HG03108 (cell line): ENCODE data around the gene UBL4B.
"Not testable (repeated sequence)": the region's sequence is repeated elsewhere in the genome, so short reads cannot be mapped to it uniquely, and the experiment has no call there.

Experiments
- ATAC-seq: cut with Tn5 transposase; IDR thresholded peaks from one replicate; pipeline ENCODE4 v1.9.1; 2021; ENCODE audit warnings: moderate library complexity; ENCODE audit not compliant: unreplicated experiment

UBL4B gene

DNA sequence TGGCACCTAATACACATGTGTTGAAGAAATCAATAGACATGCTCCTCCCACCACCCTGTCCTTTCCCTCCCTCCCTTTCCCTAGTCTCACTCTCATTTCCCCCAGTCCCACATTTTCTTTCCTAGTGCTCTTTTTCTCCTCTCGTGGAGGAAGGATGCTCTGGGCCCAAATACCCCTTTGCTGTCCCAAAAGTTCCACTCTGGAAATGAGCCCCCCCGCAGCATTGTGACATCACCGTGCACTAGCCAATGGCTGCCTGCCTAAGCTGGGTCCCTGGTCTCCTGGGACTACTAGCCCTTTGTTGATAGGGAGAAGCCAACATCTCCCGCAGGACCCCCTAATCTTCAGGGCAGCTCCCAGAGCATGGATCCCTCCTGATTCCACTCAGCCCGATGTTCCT lies at the start of gene UBL4B:
Gene UBL4B (plus strand): TSS at position 301 of the 400 bp plus-strand sequence. CDS start 92 bp downstream, at position 393.
- no peak for ATAC-seq

GRCh38 chr1:110062612-110063011 lies 49.6 kb upstream of the UBL4B start:
- no peak for ATAC-seq

DNA sequence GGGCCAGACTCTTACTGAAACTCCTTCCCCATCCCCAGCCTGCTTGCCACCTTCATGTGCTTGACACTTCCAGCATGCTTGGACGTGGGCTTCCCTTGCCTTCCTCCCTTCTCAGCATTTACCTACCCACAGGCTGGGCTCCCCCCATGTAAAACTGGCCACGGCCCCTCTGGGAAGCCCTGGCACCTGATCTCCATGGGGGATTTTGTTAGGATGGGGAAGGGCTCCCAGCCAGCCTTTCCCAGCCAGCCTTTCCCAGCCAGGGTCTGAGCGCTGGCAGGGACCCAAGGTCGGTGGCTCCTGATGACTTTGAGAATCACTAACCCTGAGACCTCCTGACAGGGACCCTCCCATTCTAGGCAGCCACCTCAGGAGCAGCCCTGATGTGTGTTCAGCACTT lies 48.5 kb upstream of the UBL4B start:
- ATAC-seq = no peak

GRCh38 chr1:110064576-110065337 lies 47.5 kb upstream of the UBL4B start:
- ATAC-seq = no peak

- ATAC-seq = no peak
These were observed 46.4 kb upstream of the UBL4B start for GRCh38 chr1:110065841-110066240.

DNA sequence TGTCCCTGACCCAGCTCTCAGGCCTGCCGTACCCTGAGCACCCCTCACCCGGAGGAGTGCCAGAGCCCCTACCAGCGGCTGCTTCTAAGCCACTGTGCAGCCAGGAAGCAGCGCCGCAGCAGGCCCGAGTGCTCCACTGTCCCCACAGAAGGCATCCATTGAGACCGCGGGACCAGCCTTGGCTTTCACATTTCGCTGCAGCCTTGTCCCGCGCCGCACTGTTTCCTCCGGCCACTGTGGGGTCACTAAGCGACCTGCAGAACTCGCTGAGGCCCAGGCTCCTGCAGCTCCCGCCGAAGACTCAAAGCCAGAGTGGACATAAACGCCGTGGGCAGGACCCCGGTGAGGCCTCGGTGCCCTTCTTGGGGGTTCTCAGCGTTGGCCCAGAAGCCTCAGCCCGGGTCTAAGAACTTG lies 44.8 kb upstream of the UBL4B start:
- no peak for ATAC-seq

GRCh38 chr1:110067893-110068645 lies 44.2 kb upstream of the UBL4B start:
- no peak for ATAC-seq

DNA sequence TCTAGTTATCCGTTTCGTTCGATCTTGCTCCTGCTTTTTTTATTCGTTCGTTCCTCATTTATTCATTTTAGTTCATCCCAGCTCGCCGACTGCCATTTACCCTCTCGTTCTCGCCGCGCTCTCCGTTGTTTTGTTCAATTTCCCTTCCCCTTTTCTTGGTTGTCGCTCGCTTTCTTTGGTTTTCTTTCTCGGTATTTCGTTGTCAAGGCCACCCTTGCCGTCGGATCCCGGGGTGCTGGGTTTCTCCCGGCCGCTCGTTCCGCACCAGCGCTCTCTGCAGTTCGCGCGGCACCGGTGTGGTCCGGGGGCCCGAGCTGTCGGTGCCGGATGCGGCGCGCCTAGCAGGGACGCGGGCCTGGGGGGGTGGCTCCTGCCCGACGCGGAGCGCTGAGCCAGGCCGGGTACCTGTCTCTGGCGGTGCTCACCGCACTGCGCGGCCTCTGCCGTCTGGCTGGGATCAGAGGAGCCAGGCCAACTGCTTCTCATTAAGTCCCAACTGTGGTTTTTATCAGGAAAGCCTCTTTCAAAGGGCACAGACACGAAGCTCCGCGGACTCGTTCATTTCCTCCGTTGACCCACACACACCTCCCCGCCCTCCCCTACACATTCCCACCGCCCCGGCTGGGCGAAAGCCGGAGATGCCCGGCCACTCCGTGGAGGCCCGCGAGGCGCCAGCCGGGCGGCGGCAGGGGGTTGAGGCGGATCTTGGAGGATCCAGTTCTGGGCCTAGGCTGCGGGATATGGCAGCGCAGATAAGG lies 43.4 kb upstream of the UBL4B start:
- ATAC-seq = no peak

DNA sequence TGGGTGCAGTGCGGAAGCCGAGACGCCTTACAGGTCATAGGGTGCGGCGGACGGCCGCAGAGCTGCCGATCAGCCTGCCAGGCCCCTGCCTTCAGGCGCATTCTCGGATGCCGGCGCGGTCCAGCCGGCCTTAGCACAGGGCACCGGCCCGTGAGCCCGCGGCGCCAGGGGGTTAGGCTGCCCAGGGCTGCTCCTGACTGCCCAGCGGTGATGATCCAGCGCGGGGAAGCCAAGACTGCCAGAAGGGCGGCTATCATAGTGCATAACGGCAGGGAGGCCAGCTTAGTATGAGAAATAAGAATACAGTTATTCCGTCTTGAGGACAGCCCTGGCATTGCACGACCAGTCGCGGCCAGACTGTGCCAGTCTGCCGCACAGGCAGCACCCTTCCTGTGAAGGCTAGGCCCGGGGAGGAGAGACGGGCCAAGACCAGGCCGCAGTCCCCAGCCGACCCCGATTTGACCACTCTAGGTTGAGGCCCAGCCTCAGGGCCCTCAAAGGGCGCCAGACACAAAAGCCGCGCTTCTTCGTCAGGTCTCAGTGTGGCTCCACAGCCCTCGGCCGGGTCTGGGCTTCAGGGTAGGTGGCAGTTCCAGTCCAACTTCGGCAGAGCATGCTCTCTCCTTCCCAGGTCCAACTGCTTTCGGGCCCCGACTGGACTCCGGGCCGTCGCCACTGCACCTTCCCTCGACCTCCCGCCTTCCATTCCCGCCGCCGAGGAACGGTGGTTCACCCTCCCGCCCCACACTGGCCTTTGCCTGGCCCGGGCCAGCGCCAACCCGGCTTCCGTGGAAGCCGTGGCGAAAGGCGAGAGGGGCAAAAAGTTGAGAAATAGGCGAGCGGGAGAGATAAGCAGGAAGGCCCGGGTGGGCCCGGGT lies 42.6 kb upstream of the UBL4B start:
- no peak for ATAC-seq

GRCh38 chr1:110070282-110070669 lies 42.0 kb upstream of the UBL4B start:
- ATAC-seq = no peak

DNA sequence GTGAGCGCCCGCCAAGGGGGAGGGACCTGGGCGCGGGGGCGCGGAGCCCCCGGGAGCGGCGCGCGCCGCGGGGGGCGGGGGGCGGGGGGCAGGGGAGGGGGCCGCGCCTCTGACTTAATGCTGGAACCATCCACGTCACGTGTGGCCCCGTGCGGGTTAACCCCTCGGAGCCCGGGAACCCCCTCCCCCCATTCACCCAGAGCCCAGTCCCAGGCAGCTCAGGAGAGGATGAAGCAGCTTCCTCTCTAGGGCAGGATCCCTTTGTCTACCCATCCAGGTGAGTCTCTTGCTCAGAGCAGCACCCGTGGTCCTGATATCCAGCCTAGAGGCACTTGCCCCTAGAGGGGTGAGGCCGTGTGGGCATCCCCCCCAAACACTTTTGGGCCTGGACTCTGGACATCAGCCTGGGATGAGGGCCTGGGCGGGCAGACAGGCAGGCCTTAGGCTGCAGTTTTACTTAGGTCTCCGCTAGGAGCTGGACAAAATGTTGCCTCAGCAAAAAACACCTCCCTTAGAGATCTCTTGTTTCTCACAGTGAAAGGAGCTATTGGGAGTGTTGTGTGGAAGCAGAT lies 41.5 kb upstream of the UBL4B start, which contains the start of gene ALX3:
Gene ALX3 (minus strand): TSS at position 2 of the 572 bp plus-strand sequence. CDS start 60 bp downstream, outside the sequence.
- ATAC-seq = no peak

GRCh38 chr1:110074166-110074565 lies 38.1 kb upstream of the UBL4B start:
- ATAC-seq = no peak

DNA sequence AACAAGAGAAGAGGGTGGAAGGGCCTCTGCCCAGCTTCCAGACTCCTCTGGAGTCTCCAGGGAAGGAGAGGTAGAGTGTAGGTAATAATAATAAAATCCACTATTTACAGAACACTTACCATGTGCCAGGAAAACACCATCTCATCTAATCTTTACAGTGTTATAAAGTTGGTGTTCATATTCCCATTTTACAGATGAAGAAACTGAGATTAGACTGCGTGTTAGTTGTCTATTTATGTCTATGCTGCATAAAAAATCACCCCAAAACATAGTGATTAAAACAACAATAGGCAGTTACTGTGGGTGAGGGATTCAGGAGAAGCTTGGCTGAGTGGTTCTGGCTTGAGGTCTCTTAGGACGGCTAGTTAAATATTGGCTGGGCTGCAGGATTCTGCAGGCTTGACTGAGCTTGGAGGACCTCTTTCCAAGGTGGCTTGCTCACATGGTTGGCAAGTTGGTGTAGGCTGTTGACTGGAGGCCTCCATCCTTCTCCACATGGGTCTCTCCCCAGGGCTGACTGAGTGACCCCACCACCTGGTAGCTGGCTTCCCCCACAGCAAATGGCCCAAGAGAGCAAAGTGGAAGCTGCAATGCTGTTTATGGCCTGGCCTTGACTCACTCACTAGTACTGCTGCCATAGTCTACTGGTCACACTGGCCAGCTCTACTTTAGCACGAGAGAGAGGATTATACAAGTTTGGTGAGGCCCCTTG lies 35.3 kb upstream of the UBL4B start:
- no peak for ATAC-seq

GRCh38 chr1:110079995-110080394 lies 32.2 kb upstream of the UBL4B start:
- not testable (repeated sequence) for ATAC-seq

- no peak for ATAC-seq
These were observed 31.2 kb upstream of the UBL4B start for GRCh38 chr1:110081061-110081460.

DNA sequence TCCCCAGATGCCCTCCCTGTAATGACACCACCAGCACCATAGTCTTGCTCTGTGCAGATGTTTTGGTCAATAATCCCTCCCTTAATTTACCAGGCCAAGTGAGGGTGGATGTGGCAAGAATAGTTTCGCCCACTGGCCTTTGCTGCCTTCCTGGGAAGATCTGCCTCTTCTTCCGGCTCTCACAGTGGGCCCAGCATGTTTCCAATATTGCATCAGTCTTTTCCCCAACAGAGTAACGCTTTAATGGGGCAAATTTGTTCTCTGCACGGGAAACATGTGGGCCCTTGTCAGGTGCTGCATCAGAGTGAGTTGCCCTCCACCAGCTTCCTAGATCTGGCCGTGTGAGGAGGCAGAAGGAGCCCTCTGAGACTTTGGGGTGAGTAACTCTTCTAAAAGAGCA lies 29.8 kb upstream of the UBL4B start:
- ATAC-seq = no peak

- no peak for ATAC-seq
These were observed 29.0 kb upstream of the UBL4B start for GRCh38 chr1:110083061-110083865.

GRCh38 chr1:110083866-110084226 lies 28.4 kb upstream of the UBL4B start:
- ATAC-seq = no peak
